Measurements from ENCODE around the gene BCOR. TPM values are rescaled to one million over a fixed set of nuclear protein-coding genes. Genes with fewer than 3 reads are reported as not detected.

The BCOR gene
- total and polyA plus RNA-seq, 9 of the 15 experiments (the other 6 are each of a cell fraction or from before 2014, with no cell fraction given): 27.5 to 113 (median 37.6) TPM

DNA sequence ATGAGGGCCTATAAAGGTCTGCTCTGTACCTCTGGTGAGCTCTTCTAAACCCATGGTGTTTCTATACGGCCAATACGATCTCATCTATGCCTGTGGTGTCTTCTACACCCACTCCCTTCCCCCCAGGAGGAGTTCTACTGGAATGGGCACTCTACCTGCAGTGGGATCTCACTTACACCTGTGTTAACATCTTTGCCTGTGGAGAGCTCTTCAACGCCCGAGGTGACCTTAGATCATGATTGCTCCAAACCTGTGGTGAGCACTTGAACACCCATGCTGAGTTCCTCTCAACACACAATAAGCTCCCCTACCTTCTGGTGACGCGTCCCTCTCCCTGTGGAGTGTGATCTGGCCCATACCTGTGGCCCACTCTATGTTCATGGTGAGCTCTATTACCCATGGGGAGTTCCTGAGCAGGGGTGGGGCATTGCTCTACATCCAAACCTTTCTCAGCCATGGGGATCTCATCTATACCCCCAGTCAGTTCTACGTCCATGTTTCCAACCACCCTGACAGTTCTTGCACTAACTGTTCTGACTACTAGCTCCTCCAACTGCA lies 48.6 kb downstream of the BCOR start (continued):
- TF ChIP-seq, protein P1, sequence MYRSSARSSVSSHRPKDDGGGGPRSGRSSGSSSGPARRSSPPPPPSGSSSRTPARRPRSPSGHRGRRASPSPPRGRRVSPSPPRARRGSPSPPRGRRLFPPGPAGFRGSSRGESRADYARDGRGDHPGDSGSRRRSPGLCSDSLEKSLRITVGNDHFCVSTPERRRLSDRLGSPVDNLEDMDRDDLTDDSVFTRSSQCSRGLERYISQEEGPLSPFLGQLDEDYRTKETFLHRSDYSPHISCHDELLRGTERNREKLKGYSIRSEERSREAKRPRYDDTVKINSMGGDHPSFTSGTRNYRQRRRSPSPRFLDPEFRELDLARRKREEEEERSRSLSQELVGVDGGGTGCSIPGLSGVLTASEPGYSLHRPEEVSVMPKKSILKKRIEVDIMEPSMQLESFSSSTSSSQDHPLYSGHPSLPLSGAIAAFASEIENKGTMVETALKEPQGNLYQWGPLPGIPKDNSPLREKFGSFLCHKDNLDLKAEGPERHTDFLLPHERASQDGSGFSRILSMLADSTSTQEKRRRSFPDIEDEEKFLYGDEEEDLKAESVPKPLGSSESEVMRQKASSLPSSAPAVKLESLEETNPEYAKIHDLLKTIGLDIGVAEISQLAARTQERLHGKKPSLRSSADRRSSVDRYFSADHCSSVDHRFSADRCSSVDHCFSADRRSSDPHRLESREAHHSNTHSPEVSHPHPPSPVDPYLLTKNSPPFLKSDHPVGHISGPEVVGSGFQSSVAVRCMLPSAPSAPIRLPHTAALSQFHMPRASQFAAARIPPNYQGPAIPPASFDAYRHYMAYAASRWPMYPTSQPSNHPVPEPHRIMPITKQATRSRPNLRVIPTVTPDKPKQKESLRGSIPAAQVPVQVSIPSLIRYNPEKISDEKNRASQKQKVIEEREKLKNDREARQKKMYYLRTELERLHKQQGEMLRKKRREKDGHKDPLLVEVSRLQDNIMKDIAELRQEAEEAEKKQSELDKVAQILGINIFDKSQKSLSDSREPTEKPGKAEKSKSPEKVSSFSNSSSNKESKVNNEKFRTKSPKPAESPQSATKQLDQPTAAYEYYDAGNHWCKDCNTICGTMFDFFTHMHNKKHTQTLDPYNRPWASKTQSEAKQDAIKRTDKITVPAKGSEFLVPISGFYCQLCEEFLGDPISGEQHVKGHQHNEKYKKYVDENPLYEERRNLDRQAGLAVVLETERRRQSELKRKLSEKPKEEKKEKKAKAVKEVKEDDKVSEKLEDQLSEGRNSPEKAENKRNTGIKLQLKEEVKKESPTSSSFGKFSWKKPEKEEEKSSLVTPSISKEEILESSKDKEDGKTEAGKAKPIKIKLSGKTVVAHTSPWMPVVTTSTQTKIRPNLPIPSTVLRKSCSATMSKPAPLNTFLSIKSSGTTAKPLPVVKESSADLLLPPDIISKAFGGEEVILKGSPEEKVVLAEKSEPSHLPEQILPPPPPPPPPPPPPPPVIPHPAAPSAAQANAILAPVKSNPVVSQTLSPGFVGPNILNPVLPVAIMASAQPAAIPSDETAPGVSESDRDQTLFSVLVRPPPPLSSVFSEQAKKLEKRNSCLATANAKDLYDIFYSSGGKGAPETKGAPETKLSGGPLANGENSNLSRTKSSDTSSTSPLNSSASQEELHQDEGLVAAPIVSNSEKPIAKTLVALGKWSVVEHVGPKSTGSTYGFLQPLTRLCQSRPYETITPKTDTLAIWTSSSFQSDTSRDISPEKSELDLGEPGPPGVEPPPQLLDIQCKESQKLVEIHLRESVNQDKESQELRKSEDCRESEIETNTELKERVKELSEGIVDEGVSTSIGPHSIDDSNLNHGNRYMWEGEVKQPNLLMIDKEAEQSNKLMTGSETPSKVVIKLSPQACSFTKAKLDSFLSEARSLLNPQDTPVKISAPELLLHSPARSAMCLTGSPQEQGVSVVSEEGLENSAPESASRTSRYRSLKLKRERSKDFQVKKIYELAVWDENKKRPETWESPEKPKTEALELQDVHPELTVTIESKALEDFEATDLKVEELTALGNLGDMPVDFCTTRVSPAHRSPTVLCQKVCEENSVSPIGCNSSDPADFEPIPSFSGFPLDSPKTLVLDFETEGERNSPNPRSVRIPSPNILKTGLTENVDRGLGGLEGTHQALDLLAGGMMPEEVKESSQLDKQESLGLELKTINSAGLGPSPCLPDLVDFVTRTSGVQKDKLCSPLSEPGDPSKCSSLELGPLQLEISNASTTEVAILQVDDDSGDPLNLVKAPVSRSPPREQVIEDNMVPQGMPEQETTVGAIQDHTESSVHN (IDR thresholded peaks at IDR 0.05; ENCODE audit: borderline replicate concordance in 1 of 2, low read depth in 1 of 2): no peak
- 0 out of 2 replicates have a peak, but pooled peaks have one; percentile 15 for TF ChIP-seq ESRRA (IDR thresholded peaks at IDR 0.05; ENCODE audit: borderline replicate concordance, low read depth)
- TF ChIP-seq SAFB (IDR thresholded peaks at IDR 0.05; ENCODE audit: borderline replicate concordance, low read depth, low read length): no peak
- no peak for TF ChIP-seq TBL1XR1 (IDR thresholded peaks at IDR 0.05; ENCODE audit: low read length in 2 of 2)
- no peak for TF ChIP-seq CC2D1A (IDR thresholded peaks at IDR 0.05)
- TF ChIP-seq STAT5B (CRISPR knock-in tag; IDR thresholded peaks at IDR 0.05): no peak
- no peak for TF ChIP-seq HSF4 (CRISPR knock-in tag; IDR thresholded peaks at IDR 0.05; ENCODE audit: borderline replicate concordance)
- no peak for TF ChIP-seq SRSF9 (IDR thresholded peaks at IDR 0.05; ENCODE audit: borderline replicate concordance, low read depth, low read length)
- TF ChIP-seq, protein P2, sequence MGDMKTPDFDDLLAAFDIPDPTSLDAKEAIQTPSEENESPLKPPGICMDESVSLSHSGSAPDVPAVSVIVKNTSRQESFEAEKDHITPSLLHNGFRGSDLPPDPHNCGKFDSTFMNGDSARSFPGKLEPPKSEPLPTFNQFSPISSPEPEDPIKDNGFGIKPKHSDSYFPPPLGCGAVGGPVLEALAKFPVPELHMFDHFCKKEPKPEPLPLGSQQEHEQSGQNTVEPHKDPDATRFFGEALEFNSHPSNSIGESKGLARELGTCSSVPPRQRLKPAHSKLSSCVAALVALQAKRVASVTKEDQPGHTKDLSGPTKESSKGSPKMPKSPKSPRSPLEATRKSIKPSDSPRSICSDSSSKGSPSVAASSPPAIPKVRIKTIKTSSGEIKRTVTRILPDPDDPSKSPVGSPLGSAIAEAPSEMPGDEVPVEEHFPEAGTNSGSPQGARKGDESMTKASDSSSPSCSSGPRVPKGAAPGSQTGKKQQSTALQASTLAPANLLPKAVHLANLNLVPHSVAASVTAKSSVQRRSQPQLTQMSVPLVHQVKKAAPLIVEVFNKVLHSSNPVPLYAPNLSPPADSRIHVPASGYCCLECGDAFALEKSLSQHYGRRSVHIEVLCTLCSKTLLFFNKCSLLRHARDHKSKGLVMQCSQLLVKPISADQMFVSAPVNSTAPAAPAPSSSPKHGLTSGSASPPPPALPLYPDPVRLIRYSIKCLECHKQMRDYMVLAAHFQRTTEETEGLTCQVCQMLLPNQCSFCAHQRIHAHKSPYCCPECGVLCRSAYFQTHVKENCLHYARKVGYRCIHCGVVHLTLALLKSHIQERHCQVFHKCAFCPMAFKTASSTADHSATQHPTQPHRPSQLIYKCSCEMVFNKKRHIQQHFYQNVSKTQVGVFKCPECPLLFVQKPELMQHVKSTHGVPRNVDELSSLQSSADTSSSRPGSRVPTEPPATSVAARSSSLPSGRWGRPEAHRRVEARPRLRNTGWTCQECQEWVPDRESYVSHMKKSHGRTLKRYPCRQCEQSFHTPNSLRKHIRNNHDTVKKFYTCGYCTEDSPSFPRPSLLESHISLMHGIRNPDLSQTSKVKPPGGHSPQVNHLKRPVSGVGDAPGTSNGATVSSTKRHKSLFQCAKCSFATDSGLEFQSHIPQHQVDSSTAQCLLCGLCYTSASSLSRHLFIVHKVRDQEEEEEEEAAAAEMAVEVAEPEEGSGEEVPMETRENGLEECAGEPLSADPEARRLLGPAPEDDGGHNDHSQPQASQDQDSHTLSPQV (IDR thresholded peaks at IDR 0.05): no peak
- TF ChIP-seq ZNF134 (CRISPR knock-in tag; conservative IDR thresholded peaks at IDR 0.05): no peak
- TF ChIP-seq RNF2 (IDR thresholded peaks at IDR 0.05): no peak
- TF ChIP-seq CREB1 (IDR thresholded peaks at IDR 0.05): 0 out of 2 replicates have a peak, but pooled peaks have one; percentile 11
- TF ChIP-seq CREB1 (CRISPR knock-in tag; IDR thresholded peaks at IDR 0.05): no peak
- no peak for TF ChIP-seq STAG1 (CRISPR knock-in tag; IDR thresholded peaks at IDR 0.05; ENCODE audit: borderline replicate concordance)
- TF ChIP-seq SIN3A (IDR thresholded peaks at IDR 0.05; ENCODE audit: borderline replicate concordance in 2 of 2, control insufficient read depth in 1 of 2, low read depth in 2 of 2, low read length in 2 of 2): no peak
- no peak for TF ChIP-seq SIRT6 (IDR thresholded peaks at IDR 0.05; ENCODE audit: low read depth, low read length)
- TF ChIP-seq ZBED1 (IDR thresholded peaks at IDR 0.05): no peak
